Measurements from ENCODE around the gene FUS.

DNA sequence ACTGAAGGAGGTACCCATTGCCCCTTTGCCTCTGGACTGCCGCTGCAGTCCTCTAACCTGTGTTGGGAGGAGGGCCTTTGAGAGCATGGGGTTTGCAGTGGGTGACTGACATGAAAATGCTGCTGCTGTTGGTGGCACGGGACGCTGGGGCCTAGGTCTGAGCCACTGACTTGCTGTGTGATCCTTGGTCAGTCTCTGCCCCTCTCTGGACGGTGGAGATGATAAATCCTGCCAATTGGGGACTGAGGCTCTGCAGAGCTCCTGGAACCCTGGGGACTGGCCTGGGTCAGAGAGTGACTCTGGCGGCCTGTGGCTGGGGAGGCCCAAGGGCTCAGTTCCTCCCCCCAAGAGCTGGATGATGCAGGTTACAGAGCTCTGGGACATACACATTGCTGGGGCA lies 43.1 kb downstream of the FUS start:
- TF ChIP-seq, protein P1, sequence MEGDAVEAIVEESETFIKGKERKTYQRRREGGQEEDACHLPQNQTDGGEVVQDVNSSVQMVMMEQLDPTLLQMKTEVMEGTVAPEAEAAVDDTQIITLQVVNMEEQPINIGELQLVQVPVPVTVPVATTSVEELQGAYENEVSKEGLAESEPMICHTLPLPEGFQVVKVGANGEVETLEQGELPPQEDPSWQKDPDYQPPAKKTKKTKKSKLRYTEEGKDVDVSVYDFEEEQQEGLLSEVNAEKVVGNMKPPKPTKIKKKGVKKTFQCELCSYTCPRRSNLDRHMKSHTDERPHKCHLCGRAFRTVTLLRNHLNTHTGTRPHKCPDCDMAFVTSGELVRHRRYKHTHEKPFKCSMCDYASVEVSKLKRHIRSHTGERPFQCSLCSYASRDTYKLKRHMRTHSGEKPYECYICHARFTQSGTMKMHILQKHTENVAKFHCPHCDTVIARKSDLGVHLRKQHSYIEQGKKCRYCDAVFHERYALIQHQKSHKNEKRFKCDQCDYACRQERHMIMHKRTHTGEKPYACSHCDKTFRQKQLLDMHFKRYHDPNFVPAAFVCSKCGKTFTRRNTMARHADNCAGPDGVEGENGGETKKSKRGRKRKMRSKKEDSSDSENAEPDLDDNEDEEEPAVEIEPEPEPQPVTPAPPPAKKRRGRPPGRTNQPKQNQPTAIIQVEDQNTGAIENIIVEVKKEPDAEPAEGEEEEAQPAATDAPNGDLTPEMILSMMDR (IDR thresholded peaks at IDR 0.05), result no peak
- no peak for TF ChIP-seq POLR2A (IDR thresholded peaks at IDR 0.05)

All from adrenal gland (tissue), 5 donors.